Epithelial cell of esophagus (primary cell): Measurements from ENCODE around the gene TEX35.
A peak's percentile ranks its signal among the peaks of the same experiment; 100 is the strongest.
"Not testable (repeated sequence)": the region's sequence is repeated elsewhere in the genome, so short reads cannot be mapped to it uniquely, and the experiment has no call there.

Source experiments
- DNase-seq: peaks from one replicate; pipeline ENCODE4 v3.0.0; 2010; ENCODE audit warnings: low read depth
- H3K4me3 ChIP-seq: 2 replicates; pipeline ENCODE4 v1.5.1; 2011; ENCODE audit warnings: mild to moderate bottlenecking, low read length, control low read depth
- CTCF ChIP-seq: IDR thresholded peaks from 2 replicates; pipeline ENCODE4 v1.5.1; 2011; ENCODE audit warnings: low read depth, mild to moderate bottlenecking, low read length, control low read depth, inconsistent platforms; ENCODE audit not compliant: insufficient read depth; ENCODE audit errors: missing control alignments

Gene TEX35

DNA sequence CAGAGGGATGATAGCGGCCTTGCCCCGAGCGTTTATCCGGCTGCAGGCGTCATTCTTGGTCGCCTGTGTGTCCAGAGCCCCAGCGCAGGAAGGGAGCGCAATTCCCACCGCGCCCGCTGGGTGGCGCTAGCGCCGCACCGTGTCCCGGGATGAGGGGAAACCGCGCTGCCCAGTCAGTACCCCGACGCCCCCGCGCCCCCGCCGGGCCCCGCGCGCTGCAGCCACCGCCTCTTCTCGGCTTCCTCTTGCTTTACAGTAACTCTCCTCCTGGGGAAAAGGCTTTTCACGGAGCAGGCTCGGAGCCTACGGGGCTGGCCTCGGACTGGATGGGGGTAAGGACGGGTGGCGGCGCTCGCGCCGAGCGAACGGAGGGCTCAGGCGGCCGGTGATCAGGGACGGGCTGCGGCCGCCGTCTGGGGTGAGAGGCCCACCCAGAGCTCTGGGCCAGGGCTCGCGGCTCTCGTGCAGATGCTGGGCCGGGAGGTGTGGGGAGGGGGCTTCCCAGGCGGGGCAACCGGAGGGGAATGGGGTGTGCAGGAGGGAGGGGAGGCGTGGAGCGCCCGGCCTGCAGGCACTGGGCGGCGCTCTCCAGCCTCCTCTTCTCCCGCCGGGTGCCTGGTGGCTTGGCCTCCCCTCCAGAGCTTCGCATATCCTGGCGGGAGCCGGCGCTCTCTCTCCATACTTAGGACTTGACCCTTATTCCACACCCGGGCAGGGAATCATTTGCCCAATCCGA lies 29.8 kb downstream of the TEX35 start:
- peak overlapping the region; percentile 92 for H3K4me3 ChIP-seq
- peak; percentile 68 for DNase-seq
- TF ChIP-seq CTCF, result peak; percentile 75

- no peak for DNase-seq
- peak overlapping the region; percentile 92 for H3K4me3 ChIP-seq
- TF ChIP-seq CTCF, result no peak
Observed at GRCh38 chr1:178543290-178543607, 30.3 kb downstream of the TEX35 start.

- no peak overlapping the region for H3K4me3 ChIP-seq
- no peak for TF ChIP-seq CTCF
- DNase-seq, result peak; percentile 45
Observed at GRCh38 chr1:178544531-178544930, 31.6 kb downstream of the TEX35 start.

GRCh38 chr1:178548108-178548507 lies 35.2 kb downstream of the TEX35 start:
- TF ChIP-seq CTCF, result peak; percentile 6
- no peak overlapping the region for H3K4me3 ChIP-seq
- DNase-seq, result no peak

DNA sequence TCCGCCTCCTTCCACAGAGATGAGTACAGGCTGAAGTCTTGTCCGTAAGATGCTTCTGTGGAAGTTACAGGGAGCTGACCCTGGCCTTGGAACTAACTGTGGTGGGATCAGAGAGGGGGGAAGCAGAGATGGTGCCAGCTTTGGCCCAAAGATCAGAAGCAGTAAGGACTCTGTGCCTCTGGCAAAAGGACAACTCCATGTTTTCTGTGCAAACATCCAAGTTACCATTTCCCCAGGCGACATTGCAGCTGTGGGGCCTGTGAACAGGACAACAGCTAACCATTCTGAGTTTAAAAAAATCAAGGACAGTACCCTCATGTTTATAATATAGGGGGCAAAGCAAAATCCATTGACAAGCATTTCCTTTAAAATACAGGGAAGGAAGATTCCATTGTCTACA lies 38.4 kb downstream of the TEX35 start:
- TF ChIP-seq CTCF, result no peak
- no peak overlapping the region for H3K4me3 ChIP-seq
- DNase-seq, result no peak

DNA sequence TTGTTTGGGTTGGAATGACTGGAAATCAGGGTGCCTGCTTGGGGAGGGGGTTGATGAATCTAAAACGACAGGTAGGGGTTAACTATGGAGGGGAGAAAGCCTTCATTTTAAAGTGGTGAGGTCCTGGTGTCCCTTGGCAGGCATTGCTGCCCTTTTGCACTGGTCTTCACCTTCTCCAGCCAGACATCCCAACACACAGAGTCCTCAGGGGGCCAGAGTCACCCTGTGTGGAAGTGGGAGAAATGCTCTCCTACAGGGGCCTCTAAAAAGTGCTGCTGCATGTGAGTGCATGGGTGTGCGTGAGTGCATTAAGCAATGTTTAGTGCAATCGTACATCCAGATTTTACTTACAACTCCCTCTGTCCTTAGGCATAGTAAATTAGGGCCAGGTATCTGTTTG lies 39.0 kb downstream of the TEX35 start:
- DNase-seq, result no peak
- TF ChIP-seq CTCF, result no peak

DNA sequence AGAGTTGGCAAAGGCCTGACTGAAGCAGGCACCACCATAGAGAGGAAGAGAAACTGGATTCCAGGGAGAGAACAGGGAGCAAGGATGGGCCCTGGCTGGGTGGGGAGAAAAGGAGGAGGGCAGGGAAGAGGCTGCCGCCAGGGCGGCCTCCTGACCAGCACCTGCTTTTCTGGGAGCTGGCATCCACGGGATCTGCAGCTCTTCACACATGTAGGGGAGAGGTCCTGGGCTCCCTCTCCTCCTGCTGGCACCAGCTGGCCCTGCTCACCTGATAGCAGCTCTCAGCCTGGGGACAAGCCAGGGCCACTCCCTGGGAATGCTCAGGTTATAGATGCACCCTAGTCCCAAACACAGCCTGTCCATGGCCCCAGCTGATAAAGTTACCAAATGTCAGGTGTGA lies 39.9 kb downstream of the TEX35 start:
- no peak for DNase-seq
- no peak overlapping the region for H3K4me3 ChIP-seq
- no peak for TF ChIP-seq CTCF

More for the DNA sequence above, 39.0 kb downstream of the TEX35 start:
- no peak overlapping the region for H3K4me3 ChIP-seq

GRCh38 chr1:178554351-178554750 lies 41.4 kb downstream of the TEX35 start:
- not testable (repeated sequence) for H3K4me3 ChIP-seq, DNase-seq

DNA sequence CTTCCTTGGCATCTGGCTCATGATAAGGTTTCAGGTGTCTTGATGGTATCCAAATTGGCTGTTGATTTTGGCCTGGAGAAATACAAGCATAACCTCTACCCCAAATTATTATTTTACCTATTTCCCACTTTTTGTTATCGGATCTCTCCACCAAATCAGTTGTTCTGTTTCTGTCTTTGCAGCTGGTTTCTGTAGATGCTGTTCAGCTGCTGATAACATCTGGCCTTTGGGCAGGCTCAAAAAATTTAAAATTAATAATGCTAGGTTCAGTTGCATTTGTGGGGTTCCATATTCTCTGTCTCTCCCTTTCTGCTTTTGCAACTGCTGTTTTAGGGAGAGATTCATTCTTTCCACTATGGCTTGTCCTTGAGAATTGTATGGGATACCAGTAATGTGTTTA lies 42.7 kb downstream of the TEX35 start:
- not testable (repeated sequence) for H3K4me3 ChIP-seq, DNase-seq

GRCh38 chr1:178558816-178559215 lies 45.9 kb downstream of the TEX35 start:
- not testable (repeated sequence) for H3K4me3 ChIP-seq, DNase-seq
